ENCODE data around the gene EVC2. TPM values are rescaled to one million over a fixed set of nuclear protein-coding genes. Genes with fewer than 3 reads are reported as not detected.

Gene EVC2
- total RNA-seq, 1 donor from 2014 or later: 9.3 TPM

DNA sequence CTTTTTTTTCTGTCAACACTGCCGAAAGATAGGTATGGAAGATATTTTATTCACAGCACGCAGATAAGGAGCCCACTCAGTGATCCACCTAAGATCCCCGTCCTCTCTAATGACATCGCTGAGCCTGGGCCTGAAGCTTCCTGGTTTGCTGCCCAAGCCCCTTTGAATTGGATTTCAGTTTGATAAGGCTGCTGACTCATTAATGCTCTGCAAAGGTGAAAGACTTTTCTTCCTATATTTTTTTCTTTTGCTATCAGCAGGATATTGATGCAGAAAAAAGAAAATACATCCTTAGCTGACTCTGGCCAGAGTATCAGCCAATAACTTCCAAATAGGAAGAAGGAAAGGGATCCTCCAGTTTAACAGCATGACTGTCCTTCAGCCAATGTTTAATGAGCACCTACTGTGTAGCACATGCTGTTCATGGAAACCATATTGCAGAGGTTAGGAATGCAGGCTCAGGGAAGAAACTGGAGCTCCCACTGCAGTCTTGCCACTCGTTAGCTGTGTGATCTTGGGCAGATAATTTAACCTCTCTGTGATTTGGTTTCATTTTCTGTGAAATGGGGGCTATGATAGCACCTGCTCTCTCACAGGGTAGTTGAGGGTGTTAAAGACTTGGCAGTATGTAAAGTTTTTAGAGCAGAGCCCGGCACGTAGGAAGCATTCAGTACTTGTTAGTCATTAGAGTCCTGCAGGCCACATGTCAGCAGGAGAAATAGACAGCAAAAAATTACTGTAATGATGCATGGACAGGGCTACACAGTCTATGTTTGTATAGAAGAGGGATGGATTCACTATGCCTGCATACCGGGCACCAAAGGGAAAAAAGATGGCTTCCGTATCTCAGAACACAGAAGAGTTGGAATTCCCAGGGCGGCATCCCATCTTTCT is 41.9 kb upstream of the EVC2 start:
- DNase-seq (ENCODE audit: low read depth): peak; percentile 37
- TF ChIP-seq, protein P1, sequence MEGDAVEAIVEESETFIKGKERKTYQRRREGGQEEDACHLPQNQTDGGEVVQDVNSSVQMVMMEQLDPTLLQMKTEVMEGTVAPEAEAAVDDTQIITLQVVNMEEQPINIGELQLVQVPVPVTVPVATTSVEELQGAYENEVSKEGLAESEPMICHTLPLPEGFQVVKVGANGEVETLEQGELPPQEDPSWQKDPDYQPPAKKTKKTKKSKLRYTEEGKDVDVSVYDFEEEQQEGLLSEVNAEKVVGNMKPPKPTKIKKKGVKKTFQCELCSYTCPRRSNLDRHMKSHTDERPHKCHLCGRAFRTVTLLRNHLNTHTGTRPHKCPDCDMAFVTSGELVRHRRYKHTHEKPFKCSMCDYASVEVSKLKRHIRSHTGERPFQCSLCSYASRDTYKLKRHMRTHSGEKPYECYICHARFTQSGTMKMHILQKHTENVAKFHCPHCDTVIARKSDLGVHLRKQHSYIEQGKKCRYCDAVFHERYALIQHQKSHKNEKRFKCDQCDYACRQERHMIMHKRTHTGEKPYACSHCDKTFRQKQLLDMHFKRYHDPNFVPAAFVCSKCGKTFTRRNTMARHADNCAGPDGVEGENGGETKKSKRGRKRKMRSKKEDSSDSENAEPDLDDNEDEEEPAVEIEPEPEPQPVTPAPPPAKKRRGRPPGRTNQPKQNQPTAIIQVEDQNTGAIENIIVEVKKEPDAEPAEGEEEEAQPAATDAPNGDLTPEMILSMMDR (conservative IDR thresholded peaks at IDR 0.05; ENCODE audit: low read depth, low read length): no peak
- no peak overlapping the region for H3K4me3 ChIP-seq (ENCODE audit: low read depth, low read length)

GRCh38 chr4:5749568-5749967 is 41.2 kb upstream of the EVC2 start:
- no peak overlapping the region for H3K4me3 ChIP-seq (ENCODE audit: low read depth, low read length)
- no peak for DNase-seq (ENCODE audit: low read depth)
- TF ChIP-seq, protein P1 (conservative IDR thresholded peaks at IDR 0.05; ENCODE audit: low read depth, low read length): no peak

GRCh38 chr4:5747738-5748375 is 39.5 kb upstream of the EVC2 start:
- peak; percentile 90 for DNase-seq (ENCODE audit: low read depth)
- no peak overlapping the region for H3K4me3 ChIP-seq (ENCODE audit: low read depth, low read length)
- TF ChIP-seq, protein P1 (conservative IDR thresholded peaks at IDR 0.05; ENCODE audit: low read depth, low read length): no peak

DNA sequence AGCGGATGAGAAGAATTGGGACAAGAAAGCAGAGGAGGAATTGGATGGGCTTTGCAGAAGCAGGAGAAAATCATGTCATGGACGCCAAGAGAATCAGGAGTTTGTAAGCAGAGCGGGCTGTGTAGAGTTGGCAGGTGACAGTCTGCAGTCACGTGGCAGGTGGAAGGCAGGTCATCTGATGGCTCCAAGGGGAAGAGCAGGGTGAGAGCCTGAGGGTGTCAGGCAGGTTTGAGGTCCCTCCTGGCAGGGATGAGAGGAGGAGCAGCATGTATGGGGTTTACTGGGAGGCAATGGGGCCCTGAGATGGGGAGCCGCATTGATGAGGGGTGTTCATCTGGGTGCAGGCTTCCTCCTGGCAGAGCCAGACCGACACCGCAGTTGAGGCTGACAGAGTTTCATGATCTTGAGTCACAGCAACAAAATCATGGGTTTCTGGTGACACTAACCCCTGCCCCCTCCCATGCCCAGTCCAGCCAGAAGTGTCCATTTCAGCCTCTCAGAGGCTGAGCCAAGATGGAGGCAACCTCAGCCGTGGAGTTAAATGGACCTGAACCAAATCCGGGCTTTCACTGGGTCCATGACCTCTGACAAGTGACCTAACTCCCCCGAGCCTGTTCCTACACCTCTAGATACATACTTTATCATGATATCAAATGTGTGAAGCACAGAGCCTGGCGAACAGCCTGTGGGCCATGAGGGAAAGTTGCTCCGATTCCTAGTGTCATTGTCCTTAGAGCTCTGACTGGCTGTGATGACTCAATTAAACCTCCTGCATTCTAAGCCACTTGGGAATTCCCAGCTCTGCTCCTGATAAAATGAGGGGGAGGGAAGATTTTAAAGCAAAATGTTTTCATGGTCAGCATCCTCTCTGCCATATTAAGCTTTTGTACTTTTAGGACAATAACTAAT is 38.7 kb upstream of the EVC2 start:
- TF ChIP-seq, protein P1 (conservative IDR thresholded peaks at IDR 0.05; ENCODE audit: low read depth, low read length): no peak
- peak; percentile 69 for DNase-seq (ENCODE audit: low read depth)
- no peak overlapping the region for H3K4me3 ChIP-seq (ENCODE audit: low read depth, low read length)

DNA sequence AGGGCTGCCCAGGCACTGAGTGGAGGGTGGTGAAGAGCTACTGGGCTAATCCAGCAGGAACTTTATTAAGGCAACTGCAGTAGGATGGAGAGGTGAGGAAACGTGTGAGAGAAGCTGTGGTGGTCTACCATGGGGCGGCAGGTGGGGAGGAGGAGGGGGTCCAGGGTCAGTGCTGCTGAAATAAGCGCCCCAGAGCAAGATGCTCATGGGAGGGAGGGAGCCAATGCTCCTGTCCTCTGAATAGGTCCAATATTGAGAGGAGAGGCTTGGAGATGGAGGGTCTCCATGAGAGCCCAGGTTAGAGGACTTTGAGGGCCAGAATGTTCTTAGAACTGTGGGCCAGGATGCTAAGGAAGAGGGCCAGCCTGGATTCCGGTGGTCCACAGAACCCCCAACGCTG is 37.9 kb upstream of the EVC2 start:
- no peak overlapping the region for H3K4me3 ChIP-seq (ENCODE audit: low read depth, low read length)
- no peak for DNase-seq (ENCODE audit: low read depth)
- TF ChIP-seq, protein P1 (conservative IDR thresholded peaks at IDR 0.05; ENCODE audit: low read depth, low read length): no peak

GRCh38 chr4:5742968-5743367 is 34.6 kb upstream of the EVC2 start:
- TF ChIP-seq, protein P1 (conservative IDR thresholded peaks at IDR 0.05; ENCODE audit: low read depth, low read length): no peak
- no peak for DNase-seq (ENCODE audit: low read depth)
- H3K4me3 ChIP-seq (ENCODE audit: low read depth, low read length): no peak overlapping the region
